HG02571 (cell line): ENCODE results near the gene TBX21.

ENCODE experiments used
- ATAC-seq: cut with Tn5 transposase; IDR thresholded peaks from one replicate; pipeline ENCODE4 v1.9.1; 2021; ENCODE audit warnings: mild to moderate bottlenecking, moderate library complexity; ENCODE audit not compliant: unreplicated experiment

The TBX21 gene

DNA sequence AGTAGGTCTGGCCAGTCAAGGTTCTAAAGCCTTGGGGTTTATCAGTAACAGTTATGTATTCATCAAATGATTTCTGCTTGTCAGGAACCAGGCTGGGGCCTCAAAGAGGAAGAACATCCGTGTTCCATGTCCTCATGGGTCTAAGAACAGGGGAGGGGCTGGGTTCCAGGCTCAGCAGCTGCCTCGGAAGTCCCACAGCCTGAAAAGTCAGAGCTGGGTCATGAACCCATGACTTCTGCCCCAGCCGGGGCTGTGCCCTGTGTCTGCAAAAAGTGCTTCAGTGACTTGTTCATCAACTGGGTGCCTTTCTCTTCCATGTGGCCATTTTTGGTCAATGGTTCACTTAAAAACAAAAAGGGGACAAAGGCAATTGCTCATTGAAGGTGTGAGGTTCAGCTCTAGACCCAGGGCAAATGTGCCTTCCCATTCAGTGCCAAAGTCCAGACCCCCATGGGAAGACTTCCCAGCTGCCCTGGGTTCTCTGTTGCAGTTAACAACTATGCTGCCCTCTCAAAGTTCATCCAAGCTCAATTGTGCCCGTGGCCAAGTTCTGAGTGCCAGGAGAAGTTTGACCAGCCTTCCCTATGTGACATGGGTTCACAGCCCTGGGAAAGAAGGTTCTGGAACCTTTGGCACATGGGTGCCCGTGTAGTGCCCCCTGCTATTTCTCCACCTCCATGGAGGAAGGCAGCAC, 20.6 kb upstream of the TBX21 start:
- no peak for ATAC-seq

DNA sequence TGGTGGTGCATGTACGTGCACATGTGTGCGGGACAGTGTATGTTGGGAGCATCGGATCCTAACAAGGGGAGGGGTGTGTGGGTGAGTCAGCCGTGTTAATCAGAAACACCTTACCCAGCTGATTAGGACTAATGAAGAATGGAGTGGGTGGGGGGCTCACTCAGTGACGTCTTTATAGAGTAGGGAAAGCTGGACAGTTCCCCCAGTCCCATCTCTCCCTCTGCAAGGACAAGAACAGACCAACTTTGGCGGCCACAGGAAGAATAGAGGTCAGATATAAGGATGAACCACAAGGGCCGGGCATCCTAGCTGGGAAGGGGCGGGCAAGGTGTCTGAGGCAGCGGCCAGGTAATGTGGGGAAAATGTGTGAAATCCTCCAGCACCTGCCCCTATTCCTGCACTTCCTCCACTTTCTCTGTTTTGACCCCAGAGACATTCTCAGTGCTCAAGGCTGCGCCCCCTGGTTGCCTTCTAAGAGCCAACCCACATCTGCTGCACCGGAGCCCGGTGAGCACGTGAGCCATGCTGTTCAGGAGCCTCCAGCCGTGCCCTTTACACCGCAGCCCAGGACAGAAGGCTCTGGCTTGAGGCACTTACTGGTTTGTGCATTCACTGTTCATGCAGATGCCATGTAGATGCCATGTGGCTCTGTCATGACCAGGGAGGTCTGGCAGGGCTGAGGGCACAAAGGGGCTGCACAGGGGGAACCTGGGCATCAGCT, 18.9 kb upstream of the TBX21 start:
- ATAC-seq: no peak

DNA sequence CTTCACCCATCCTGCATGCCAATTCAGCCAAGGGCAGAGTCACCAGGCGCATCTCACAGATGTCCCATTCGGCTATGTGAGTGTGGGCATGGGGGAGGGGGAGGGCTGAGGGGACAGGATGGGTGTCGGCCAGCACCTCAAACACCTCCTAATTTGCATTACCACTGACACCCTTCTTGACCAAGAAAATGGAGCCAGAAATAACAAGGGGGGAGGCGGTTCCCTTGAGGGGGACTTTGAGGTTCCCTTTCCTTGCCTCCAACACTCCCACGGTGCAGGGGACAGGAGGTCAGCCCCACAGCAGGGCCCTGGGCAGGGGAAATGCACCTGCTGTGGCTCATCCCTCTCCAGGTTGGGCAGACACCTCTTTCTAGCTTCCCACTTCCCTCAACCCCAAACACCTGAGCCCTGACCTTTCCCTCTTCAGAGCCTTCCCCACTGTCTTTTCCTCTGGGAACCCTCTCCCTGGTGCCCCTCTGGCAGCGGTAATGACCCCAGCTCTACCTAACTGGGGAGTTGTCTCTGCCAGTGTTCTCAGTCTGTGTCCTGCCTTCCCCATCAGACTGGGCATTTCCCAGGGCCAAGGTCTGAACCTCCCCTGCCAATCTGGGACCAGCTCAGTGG, 18.2 kb upstream of the TBX21 start:
- no peak for ATAC-seq

DNA sequence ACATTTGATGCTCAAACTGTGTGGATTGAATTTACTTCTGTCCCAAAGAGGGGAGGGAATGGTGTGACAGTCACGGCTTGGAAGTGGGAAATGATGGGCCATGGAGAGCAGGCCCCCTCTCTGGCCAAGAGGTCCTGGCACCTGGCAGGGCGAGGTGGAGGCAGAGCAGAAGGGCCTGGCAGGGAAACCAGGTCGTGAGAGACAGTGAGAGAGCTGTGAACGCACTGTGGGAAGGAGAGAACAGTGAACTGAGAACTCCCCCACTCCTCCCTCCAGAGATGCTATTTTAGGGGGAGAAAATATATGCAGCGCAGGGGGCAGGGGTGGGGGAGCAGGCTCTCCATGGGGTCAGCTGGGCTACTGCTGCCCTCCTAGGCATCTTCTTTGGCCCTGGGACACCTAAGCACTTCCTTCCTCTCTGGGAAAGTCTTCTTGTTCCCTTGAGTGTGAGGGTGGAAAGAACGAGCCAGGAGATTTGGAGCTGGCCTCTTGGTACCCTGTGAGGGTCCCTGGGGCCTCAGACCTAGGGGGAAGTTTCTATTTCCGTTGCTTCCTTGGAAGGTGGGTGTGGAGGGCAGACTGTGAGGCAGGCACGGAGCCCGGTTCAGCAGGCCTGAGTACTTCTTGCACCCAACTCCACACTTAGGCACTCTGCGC, 17.2 kb upstream of the TBX21 start:
- no peak for ATAC-seq

DNA sequence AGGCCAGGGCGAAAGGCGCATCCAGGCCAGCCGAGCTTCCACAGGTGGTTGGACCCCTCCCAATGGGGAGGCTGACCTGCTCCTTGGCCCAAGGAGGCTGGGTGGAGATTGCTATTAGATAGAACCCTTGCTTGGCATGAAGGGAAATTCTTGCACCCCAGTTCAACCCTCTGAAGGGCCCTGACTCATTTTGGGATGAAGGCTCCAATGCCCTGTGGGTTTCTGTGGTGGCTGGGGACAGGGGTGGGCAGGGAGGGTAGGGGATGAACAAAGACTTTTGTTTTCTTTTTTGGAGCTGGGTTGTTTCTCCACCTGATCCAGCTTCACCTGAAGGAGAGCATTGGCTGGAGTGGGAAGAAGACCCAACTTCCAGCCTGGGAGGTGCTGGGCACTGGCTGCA, 16.7 kb upstream of the TBX21 start:
- no peak for ATAC-seq

DNA sequence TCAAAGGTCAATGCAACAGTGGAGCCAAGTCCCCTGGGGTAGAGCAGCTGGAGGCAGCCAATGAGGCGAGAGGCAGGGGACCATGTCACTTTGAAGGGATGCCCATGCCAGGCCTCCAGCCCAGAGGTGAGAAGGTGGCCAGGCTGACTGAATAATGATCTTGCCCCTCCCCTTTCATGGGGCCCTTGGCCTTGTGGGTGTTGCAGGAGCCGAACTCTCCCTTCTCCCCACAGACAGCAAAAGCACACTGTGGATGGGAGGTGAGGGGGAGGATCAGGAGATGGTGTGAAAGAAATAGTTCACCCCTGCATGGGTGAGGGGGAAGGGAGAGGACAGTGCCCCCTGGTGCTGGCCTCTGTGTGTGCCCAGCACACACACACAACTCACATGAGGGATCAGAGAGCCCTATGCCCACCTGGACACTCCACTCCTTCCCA, 15.8 kb upstream of the TBX21 start:
- ATAC-seq: no peak

DNA sequence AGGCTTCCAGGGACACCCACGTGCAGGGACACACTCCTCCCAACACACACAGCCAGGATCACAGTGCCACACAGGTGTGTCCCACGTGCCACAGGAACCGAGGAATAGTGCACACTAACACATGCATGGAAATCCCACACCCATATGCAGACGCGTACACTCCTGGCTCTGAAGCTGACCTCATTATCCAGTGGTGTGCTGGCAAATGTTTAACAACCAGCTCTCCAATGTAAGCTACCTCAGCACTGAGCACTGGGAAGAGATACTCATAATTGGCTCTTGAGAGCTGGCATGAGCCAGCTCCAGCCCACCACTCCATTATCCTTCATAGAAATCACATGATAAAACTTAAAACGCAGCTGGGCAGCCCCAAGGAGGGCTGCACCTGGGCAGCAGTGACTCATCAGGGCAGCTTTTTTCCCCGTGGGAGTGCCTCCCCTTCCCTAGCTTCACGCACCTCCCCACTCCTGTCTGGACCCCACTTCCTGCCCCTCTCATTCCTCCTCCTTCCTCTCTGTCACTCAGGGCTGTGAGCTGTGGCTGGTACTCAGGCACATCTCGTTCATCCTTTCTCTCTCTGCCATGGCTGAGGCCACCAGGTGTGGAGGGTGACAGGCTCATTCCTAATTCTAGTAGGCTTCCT, 14.9 kb upstream of the TBX21 start:
- no peak for ATAC-seq

DNA sequence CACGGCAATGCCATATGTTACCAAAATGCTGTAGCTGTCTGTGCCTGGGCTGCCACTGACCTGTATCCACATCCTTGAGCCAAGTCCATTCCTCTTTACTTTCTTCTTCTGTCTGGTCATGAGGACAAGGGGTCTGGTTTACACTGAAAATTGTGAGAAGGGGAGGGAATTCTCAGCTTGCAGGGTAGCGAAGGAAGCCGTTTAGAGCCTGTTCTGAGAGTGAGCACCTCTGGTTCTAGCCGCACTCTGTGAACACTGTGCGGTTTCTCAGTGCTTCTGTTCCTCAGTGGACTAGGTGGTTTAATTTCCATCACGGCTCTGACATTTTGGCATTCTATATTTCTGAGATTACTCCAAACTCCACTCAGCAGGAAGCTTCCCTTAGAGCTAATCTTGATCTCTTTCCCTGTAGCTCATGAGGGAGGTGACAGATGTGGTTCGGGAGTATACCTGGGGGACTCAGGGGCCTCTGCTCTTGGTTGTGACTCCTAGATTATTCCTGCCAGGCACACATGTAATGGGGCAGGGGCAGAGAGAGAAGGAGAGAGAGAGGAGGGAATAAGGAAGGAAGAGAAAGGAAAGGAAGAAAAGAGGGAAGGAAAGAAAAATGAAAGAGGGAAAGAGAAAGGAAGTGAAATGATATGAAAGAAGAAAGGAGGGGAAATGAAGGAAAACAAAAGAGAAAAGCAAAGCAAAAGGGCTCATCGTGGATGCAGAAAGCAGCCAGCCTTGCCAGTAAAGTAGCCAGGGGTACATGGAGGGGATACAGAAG, 14.2 kb upstream of the TBX21 start:
- ATAC-seq: no peak

DNA sequence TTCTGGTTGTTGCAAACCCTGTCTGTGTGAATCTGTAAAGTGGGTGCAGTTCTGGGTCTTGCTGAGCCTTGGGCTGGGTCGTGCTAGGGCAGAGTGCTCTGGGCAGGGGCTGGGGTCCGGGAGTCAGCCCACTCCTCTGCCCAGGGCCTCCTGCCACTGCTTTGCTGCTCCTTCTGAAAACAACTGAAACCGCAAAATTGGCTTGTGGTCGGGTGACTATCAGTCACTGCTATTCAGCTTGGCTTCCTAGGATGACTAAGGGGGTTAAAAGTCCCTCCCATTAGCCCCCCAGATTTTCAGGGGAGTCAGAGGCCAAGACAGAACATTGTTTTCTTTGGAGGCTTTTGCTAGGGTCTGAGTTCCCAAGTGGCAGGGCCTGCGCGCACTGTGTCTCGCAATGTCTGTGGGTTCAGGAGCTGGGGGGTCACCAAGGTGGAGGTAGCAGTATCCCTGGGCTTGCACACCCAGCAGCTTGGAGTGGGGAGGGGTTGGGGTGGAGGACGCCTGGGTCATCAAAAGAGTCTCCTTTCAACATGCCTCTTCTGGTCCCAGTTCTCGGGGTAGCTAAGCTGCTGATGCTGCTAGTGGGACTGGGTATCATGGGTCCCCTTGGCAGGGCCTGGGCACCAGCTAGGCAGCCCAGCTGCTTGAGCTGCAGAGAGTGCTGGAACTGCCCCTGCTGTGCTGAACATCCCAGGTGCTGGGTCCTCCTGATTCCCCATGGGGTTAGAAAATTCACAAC, 13.5 kb upstream of the TBX21 start:
- no peak for ATAC-seq

DNA sequence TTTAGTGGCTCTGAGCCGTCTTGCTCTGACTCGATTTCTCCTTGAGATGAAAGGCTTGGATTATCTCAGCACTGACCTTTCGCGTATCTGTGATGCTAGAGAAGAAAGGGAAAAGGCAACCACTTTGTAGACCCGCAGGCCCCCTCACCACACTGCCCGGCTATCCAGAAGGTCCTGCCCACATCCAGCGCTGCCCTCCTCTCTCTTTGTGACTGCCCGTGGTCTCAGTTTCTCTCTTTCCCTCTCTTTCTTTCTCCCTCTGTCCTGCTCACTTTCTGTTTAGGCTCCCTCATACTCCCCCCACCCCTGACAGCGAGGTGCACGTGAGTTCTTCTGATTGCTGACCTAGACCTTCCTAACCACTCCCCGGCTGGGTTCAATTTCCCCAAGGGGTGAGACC, 12.8 kb upstream of the TBX21 start:
- no peak for ATAC-seq

DNA sequence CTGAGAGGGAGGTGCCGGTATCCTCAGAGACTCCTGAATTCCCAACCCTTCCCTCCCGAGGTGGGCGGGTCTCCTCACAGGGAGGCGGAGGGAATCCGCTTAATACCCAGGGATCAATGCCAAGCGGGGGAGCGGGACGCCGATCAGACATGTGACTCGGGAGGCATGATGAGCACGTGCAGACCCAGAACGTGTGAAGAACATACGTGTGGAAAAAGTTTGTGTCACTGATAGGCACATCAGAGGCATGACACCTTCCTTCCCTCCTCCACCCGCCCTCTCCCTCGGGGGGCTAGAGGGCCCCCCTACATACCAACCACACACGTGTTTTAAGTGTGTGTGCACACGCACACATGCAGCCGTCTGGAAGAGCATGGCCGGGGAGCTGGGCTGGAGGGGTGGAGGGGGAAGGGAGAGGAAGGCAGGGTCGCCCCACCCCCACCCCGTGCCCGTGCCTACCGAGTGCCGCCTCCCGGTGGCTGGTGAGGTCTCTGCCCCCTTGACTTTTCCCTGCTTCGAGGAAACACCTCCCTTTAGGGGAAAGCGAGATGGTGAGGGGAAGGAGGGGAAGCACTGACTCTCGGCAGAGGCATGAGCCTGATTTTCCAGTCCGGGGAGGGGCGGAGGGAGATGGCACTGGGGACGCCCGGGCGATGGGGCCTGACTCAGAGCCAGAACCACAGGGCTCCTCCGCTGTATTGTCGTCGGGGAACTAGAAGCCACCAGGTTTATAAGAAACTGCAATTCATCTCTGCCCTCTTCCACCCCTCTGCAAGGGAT, 12.1 kb upstream of the TBX21 start:
- no peak for ATAC-seq

DNA sequence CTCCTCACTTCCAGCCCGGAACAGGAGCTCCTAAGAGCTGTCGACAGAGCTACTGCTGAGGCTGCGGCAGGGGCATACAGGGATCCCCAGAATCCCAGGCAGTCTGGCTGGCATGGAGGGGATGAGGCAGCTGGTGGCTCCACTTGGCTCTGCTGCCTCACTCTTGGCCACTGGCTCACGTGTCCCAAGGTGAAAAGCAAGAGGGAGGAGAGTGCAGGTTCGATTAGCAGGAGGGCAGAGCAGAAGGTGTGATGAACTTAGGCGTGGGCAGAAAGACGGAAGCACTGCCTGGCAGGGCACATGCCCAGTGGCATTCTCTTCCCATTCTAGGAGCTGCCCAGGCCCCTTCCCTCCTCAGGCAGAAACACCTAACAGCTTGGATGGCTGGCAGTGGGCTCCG, 11.3 kb upstream of the TBX21 start:
- ATAC-seq: no peak

DNA sequence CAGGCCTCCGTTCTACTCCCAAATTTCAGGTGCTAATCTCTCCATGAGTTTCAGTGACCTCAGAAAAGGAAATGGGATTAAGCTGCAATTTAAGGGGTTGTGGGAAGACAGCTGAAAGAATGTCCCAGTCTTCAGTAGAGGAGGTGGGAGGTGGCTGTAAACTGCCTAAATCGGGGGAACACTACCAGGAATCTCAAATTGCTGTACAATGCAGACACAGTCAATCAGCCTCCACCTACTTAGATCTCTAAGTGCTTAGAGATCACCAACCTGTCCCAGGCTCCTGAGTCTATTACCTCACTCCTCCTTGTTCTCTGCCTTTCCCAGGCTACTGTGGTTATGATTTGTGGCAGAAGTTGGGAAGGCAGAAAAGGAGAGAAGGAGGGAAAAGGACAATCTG, 8.3 kb upstream of the TBX21 start:
- ATAC-seq: no peak

DNA sequence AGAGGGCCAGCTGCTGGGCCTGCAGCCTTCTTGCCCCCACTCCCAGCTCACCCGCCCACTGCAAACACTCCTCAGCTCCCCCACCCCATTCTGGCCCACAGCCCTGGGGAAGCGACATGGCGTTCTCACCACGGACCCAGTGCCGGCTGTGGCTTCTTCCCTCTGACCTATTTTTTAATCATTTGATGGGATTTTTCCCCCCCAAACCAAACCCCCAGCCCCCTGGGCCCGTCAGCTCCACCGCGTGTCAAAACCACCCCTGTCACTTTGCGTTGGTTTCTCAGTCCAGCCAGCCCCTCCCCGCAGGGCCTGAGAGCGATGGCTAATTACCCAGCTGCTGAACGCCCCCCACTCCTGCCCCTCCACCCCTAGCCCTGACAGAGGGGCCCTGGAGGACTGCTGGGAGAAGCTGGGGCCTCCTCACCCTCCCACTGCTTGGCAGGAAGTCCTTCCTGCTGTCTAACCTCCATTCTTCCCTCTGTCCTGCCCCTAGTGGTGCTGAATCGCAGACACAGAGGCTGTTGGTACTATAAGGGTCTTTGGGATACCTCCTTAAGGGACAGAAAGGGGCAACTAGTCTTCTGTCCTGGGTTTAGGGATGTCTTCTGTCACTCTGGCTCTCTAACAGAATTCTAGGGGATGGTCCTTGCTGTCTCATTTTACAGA, 7.5 kb upstream of the TBX21 start:
- ATAC-seq: no peak

DNA sequence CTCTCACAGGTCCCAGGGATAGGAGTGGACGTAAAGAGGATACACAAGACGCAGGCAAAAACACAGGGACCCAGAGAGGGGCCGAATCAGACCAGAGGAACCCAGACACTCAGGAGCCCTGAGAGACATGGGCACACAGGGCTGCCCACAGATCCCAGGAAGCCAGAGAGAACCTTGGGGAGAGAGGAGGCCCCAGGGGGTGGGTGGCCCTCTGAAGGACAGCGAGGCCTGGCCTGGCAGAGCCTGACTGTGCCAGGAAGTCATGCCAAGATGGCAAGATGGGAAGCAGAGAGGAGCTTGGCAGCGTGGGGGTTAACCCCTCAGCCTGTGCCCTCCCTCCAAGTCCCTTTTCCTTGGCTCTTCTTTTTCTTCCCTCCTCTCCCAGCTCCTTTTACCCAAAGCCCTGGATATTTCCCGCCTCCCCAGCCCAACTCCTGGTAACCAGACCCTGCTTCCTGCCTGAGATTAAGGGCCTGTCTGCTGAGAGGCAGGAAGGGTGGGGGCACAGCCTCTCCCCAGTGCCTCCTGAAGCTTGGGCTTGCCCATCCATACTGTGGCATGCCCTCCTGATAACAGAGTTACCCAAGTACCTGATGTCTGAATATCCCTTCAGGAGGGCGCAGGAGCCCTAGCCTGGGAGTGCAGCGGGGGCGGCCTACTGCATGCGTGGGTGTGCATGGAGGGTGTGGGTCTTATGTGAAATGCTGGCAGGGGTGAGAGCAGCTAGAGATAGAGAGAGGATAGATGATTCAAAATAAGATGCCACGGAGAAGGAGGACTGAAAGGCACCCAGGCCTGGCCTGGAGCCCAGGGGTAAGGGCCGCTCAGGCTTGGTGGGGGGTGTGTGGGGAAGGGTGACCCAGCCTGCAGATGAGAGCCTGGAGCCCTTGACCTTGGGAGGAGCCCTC, 6.0 kb upstream of the TBX21 start:
- no peak for ATAC-seq

DNA sequence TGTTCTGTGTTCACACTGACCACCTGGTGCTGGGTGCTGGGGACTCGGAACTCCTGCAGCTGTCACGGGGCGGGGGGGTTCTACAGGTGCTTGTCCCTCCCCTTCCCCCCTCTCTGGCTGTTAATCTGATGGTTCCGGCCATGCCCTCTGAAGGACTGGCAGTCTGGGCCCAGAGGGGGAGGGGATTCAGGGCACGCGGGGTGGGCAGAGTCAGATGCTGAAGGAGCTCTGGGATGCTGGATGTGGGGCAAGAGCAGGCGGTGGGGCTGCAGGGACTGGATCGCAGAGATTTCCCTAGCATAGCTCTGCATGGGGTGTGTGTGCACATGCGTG, 5.4 kb upstream of the TBX21 start:
- no peak for ATAC-seq

DNA sequence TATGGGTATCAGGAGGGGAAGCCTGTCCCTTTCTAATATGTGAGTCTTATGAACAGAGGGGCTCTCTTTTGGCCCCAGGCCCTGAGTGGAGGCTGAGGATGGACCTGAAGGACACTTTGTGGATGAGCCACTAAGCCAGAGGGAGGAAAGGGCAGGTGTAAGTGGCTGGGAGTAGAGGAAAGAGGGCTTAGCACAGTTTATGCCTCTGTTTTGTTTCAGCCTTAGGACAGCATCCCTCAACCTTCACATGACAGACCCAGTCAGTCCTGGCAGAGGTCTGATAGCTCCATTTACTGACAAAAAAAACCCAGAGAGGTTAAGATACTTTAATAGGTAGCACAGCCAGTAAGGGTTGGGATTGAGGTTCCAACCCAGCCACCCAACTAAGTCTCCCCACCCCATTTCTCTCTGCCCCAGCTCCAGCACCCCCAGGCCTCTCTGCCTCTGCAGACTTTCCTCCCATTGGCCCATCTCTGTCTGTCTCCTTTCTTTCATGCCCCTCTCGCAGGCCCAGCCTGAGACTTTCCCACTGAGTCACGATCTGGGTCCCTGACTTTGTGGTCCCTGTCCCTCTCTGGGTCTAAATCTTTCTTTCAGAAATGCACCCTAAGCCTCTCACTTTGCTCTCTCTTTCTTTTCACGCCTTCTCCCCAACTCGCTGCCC, 4.7 kb upstream of the TBX21 start:
- no peak for ATAC-seq
